ENCODE measurements around the gene LPP.

Gene LPP

GRCh38 chr3:188305220-188305619, 151.3 kb downstream of the LPP start:
- no peak for DNase-seq

- no peak for DNase-seq
Measured at GRCh38 chr3:188306435-188307005, 152.6 kb downstream of the LPP start.

- no peak for DNase-seq
Measured at GRCh38 chr3:188309437-188310269, 155.7 kb downstream of the LPP start.

GRCh38 chr3:188310270-188310710, 156.3 kb downstream of the LPP start:
- no peak for DNase-seq

DNA sequence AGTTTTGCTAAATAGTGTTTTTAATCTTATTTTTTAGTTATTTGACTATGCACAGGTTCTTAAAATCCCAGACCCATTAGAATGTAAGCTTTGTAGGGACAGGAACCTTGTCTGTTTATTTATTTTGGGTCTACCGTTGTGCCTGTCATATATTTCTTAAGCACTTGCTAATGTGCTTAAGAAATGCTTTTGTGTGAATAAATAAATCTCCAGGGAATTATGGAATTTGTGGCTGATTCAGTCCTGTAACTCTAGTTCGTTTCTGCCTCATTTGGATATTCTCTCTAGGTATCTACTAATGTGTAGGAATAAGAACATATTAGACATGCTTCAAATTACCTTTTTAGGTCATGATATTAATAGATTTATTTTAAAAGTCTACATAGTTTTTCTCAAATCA, 161.6 kb downstream of the LPP start:
- no peak for DNase-seq

- no peak for DNase-seq
Measured at GRCh38 chr3:188316021-188316722, 162.2 kb downstream of the LPP start.

DNA sequence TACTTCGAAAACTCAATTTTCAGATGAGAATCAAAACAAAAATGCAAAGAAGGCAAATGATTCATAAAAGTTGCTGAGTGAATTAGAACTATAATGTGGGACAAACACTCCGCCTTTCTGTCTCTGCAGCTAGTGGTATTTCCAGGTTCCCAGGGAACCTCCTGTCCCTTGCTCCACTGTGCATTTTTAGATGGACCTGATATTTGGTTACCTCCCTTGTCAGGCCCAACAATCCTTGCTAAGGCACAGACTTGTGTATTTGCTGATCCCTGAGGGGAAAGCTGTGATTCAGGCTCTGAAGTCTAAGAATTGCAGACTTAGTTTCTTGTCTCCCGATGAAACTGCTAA, 162.7 kb downstream of the LPP start:
- DNase-seq = no peak

DNA sequence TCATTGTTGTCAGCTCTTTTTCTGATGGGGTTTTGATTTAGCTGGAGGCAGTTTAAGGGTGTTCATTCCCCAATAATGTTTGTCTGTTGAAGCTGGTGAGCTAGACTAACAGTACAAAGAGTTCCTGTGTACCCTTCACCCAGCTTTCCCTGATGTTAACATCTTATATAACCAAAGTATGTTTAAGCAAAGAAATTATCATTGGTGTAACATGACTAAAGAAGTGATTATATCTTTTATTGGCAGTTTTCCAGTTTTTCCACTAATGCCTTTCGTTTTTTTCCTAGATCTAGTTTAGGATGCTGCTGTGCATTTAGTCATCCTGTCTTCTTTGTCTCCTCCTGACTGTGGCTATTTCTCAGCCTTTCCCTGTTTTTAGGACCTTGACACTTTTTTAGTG, 165.6 kb downstream of the LPP start:
- peak; percentile 27 for DNase-seq

DNA sequence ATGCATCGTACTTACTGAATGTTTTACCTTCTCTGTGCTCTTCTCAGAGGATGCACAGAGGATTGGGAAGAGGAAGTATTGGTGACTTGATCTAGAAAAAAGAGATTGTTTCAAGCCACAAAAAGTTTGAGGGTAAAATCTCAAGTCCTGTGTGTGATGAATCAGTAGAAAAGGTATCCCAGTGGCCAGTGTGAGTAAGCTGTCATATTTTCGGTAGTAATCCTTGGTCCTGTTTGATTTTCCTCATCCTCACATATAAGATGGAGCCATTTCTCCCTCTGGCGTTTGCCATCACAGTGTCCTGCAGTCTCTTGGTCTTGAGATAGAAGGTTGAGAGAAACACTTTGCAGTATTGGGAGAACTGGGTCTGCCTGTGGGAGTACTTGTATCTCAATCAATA, 166.8 kb downstream of the LPP start:
- DNase-seq = no peak

DNA sequence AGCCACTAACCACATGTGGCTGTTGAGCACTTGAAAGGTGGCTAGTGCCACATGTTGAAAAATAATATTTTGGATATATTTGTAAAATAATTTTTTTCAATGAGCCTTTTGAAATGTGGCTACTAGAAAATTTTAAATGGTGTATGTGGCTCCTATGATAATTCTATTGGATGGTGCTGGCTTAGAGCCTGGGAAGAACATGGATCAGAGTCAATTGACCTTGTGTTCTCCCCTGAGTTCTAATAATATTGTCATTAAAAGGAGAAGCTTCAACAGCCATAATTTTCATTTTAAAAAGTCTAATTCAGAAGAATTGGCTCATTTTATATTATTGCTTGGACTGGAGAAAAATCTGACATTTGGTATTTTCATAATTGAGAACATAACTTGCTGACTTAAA, 167.3 kb downstream of the LPP start:
- no peak for DNase-seq

- no peak for DNase-seq
Measured at GRCh38 chr3:188322135-188322887, 168.4 kb downstream of the LPP start.

- DNase-seq = no peak
Measured at GRCh38 chr3:188323067-188323842, 169.3 kb downstream of the LPP start.

GRCh38 chr3:188326111-188326510, 172.2 kb downstream of the LPP start:
- DNase-seq = no peak

- DNase-seq = no peak
Measured at GRCh38 chr3:188326968-188327367, 173.0 kb downstream of the LPP start.

DNA sequence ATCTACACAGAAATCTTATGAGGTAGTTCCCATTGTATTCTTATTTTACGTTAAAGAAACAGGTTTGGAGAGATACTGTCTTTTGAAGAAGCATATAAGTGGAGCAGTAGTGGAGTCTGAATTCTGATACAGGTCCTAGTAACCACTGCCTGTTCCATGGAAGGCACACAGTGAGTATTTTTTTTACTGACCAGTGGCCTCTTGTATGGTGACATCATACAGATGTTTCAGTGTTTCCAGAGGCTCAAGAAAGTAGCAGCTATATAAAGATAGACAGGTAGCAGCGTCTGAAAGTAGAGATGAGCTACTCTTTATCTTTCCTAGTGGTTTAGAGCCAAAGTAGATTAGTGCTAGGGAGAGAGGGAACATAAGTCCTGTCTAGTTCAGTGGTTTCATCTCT, 173.5 kb downstream of the LPP start:
- no peak for DNase-seq

- DNase-seq = no peak
Measured at GRCh38 chr3:188330138-188330537, 176.2 kb downstream of the LPP start.

- no peak for DNase-seq
Measured at GRCh38 chr3:188331166-188331565, 177.2 kb downstream of the LPP start.

DNA sequence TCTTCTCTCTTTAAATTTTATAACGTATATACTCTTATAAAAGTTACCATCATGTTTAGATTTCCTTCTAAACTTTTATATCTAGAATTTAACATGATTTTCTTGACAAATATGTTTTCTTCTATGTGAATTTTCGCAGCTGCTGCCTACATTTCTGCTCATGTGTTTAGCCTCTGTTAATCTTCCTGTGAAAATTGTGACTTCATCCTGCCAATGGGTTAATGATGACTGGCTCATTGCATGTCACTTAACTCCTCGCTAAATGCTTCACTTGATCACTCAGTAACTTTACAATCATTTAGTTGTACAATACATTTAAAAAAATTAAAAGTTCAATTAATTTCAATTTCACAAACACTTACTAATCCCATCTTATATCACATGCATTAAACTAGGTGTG, 178.1 kb downstream of the LPP start:
- no peak for DNase-seq

GRCh38 chr3:188335656-188336055, 181.7 kb downstream of the LPP start:
- DNase-seq = no peak

DNA sequence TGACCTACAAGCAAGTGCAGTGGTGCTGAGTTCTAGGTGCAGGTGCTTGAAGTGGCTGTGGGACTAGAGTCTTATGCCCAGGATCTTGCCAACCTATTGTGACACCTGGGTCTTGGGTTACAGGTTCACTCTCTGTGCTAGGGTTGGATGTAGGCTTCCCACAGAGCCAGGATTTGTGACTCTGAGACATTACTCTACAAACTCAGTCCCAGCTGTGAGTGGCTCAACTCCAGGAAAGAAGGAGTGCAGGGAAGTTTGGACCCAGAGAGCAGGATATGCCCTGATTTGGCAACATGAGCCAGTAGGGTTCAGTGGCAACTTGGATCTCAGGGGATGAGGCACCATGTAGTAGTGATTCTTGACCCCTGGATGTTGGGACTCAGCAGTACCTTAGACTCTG, 182.2 kb downstream of the LPP start:
- DNase-seq = no peak

- DNase-seq = no peak
Measured at GRCh38 chr3:188337232-188337631, 183.3 kb downstream of the LPP start.

DNA sequence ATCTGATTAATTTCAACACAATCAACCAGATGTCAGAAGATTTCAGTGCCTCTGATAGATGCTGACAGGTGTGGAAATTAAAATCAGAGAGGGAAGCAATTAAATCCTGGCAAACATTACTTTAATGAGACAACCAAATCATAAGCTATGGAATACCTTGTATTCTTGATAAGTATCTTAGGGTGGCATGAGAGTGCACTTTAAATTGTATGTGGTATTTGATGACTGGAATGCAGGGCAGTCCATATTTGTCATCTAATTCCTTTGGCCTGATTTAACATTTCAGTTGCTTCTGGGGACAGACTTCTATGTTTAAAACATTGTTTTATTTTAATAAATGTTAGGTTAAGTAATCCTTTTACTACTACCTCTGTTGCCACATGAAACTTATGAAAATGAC, 184.1 kb downstream of the LPP start:
- DNase-seq = no peak
